CD4-positive, alpha-beta T cell treated with Interferon alpha-2 for 1 hour (primary cell): ENCODE data around the gene ZNF653.
A peak's percentile ranks its signal among the peaks of the same experiment; 100 is the strongest.
"Not testable (repeated sequence)": the region's sequence is repeated elsewhere in the genome, so short reads cannot be mapped to it uniquely, and the experiment has no call there.

ENCODE experiments used
- DNase-seq, 2 donors: peaks; one replicate each; pipeline ENCODE4 v3.0.0-alpha.2; 2020 to 2022

The ZNF653 gene

DNA sequence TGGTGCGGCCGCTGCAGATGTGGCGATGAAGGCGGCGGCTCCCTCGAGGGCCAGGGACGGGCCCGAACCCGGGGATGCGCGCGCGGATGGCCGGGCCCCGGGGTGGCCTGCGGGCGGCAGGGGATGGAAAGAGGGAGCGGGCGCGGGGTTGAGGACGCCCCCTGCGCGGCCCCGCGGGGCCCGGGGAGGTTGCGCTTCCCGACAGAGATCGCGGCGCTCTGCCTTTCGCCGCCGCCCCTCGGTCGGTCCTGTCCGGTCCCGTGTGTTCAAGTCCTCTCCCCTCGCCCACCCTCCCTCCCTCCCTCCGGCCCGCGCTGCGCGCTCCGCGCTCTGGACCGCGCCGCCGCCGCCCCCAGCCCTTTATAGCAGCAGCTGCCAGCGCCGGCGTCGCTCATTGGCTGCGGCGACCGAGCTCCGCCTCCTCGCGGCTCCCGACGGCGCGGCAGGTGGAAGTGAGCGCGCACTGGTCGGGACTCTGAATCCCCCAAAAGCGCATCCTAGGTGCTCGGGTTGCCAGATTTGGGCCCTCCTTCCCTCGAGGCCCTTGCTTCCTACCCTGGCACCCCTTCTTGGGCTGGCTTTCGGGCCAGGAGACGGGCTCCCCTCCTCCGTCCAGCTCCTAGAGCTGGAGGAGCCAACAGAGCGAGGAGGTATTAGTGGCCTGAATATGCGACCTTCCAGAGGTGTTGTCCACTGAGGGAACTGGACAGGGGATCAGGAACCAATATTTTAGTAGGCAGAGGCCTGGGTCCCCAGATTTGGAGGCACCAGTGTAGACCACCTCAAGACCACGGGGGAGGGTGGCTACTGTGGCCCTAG is 24.7 kb downstream of the ZNF653 start, which contains the start of gene ELAVL3:
ELAVL3 (minus strand) TSS at position 332 of the 819 bp plus-strand sequence. CDS start 438 bp downstream, outside the sequence.
- no peak for DNase-seq

DNA sequence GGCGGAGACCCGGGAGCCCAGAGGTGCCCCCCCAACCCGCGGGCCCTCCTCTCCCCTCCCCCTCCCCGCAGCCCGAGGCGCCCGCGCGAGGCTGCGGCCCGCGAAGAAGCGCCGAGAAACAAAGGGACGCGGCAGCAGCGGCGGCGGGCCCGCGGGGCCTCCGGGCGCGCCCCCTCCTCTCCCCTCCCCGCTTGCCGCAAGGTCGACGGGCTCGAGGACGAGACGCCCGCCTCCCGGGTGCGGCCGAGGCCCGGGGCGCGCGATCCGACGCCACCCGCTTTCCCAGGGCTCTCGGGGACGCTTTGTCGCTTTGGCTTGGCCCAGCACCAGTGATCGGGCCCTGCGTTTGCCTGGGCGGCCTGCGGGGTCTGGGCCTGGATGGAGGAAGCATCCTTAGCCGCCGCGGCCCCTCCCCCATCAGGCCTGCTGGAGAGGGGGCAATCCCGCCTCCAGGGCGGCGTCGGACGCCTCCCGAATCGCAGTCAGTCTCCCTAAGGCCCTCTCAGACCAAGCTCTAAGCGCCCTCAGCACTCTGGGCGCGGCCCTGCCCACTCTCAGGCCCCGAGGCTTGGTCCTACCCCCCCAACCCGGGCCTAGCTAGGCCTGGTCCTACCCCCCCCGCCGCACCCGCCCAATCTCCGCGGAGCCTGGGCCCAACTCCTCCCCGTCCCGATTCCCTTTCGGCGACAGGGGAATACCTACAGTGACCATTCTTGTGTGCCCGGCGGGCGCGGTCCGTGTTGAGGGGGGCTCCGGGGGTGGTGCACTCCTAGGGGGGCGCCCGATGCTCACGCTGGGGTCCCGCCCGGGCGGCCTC is 25.5 kb downstream of the ZNF653 start:
- no peak for DNase-seq

DNA sequence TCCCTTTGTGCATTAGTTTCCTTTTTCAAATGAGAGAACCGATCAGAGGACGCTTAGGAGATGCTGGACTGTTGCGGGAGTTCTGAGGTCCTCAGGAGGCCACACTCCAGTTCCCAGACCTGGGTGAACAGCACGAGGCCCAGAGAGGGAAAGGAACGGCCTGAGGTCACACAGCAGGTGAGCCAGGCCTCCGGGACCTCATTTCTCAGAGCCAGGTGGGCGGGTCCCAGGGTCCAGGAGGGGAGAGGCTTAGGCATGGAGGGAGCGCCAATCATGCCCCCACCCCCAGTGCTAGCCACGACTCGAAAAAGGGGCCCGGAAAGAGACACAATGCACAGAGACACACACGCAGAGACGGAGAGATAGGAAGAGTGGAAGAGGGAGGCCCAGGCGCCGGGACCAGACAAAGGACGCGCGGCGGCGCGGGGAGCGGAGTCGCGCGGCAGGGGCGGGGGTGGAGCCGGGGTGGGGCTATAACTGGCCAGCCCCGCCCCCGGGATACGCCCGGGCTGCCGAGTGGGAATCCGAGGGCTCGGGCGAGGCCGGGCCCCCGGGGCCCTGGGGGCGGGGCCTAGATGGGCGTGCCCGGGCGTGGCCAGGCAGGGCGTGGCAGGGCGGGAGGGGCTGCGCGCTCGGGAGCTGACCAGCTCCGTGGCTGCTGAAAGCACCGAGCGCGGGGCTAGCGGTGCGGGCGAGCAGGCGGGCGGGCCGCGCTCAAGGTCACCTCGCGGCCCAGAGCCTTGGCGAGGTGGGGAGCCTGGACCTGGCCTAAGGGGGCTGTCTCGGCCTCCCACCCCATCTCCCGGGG is 26.3 kb downstream of the ZNF653 start:
- peak in 1 of 2 donors; percentile 24 for DNase-seq

- no peak for DNase-seq
Measured at GRCh38 chr19:11478167-11479089, 27.2 kb downstream of the ZNF653 start.

GRCh38 chr19:11475861-11476260 is 29.8 kb downstream of the ZNF653 start:
- DNase-seq: no peak

- DNase-seq: not testable (repeated sequence)
Measured at GRCh38 chr19:11475343-11475742, 30.3 kb downstream of the ZNF653 start.

GRCh38 chr19:11473725-11474124 is 31.9 kb downstream of the ZNF653 start:
- no peak for DNase-seq

DNA sequence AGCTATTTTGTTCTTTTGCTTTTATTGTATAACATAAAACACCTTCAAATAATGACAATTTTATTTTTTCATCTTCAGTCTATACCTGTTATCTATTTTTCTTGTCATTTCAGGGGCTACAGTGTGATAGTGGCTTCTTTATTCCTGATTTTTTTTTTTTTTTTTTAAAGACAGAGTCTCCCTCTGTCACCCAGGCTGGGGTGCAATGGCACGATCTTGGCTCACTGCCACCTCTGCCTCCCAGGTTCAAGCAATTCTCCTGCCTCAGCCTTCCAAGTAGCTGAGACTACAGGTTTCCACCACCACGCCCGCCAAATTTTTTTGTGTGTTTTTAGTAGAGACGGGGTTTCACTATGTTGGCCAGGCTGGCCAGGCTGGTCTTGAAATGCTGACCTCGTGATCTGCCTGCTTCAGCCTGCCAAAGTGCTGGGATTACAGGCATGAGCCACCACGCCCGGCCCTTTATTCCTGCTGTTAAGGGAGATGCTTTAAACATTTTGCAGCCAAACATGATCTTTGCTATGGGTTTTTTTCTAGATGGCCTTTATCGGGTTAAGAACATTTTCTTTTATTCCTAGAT is 37.3 kb downstream of the ZNF653 start:
- DNase-seq: not testable (repeated sequence)

DNA sequence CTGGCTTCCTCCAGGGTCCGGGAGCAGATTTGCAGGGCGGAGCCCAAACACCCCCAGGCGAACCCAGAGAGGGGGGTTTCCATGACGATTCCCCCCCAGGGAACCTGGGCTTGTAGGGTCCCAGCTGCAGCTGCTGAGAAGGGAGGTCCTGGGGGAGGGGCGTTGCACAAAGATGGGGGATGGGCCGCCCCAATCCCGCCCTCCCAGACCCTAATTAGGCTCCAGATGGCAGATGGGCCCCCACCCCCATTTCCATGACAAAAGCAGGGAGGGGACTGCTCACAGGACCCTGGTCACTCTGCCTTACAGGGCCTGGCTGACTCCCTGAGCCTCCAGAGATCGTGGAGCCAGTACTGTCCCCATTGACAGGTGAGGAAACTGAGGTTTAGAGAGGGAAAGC is 40.0 kb downstream of the ZNF653 start:
- DNase-seq: no peak

DNA sequence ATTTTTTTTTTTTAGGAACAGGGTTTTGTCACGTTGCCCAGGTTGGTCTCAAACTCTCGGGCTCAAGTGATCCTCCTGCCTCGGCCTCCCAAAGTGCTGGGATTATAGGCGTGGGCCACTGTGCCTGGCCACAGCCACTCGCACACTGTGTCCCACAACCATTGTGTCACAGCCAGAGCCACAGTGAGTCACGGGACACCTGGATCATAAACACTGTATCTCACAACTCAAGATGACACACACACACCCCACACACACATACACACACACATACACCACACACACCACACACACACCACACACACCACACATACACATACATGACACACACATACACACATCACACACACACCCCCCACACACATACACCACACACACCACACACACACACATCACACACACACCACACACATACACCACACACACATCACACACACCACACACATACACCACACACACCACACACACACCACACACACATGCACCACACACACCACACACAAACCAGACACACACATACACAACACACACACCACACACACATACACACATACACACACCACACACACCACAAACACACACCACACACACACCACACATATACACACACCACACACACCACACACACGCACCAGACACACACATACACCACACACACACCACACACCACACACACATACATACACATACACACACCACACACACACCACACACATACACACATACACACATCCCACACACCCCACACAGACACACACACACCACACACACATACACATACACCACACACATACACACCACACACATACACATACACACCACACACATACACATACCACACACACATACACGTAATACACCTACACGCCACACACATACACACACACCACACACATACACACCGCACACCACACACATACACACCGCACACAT is 41.0 kb downstream of the ZNF653 start:
- no peak for DNase-seq

DNA sequence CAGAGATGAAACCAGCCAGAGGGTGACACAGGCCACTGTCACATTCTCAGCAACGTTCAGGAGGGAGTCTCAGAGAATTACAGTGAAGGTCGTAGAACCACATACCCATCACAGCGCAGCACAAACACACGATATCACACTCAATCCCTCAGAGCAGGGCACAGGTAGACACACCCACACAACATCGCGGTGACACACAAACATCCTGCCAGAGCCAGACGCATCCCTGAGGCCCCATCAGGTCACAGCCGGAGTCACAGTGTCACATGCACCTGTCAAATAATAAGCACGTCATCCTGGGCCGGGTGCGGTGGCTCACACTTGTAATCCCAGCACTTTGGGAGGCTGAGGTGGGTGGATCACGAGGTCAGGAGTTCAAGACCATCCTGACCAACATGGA is 42.2 kb downstream of the ZNF653 start:
- peak in 1 of 2 donors; percentile 23 for DNase-seq

- no peak for DNase-seq
Measured at GRCh38 chr19:11461453-11461852, 44.2 kb downstream of the ZNF653 start.

DNA sequence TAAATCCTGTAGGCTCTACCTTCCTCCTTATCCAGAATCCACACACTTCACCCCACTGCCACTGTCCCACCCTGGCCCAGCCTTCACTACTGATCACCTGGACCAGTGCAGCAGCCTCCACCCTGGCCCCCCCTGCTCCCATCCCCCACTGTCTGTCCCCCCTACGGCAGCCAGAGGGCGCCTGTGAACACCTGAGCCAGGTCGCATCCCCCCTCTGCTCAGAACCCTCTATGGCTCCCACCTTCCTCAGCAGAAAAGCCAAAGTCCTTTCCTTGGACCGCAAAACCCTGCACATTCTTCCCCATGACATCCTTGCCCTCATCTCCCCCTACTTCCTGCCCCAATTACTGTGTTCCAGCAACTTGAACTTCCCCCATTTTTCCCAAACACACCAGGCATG is 45.4 kb downstream of the ZNF653 start:
- DNase-seq: no peak

DNA sequence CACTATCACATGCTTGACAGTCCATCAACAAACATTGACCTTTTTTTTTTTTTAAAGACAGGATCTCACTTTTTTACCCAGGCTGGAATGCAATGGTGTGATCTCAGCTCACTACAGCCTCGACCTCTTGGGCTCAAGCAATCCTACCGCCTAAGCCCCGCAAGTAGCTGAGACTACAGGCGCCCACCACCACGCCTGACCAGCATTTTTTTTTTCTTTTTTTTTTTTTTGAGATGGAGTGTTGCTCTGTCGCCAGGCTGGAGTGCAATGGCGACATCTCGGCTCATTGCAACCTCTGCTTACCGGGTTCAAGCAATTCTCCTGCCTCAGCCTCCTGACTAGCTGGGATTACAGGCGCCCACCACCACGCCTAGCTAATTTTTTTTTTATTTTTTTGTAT is 46.7 kb downstream of the ZNF653 start:
- not testable (repeated sequence) for DNase-seq

DNA sequence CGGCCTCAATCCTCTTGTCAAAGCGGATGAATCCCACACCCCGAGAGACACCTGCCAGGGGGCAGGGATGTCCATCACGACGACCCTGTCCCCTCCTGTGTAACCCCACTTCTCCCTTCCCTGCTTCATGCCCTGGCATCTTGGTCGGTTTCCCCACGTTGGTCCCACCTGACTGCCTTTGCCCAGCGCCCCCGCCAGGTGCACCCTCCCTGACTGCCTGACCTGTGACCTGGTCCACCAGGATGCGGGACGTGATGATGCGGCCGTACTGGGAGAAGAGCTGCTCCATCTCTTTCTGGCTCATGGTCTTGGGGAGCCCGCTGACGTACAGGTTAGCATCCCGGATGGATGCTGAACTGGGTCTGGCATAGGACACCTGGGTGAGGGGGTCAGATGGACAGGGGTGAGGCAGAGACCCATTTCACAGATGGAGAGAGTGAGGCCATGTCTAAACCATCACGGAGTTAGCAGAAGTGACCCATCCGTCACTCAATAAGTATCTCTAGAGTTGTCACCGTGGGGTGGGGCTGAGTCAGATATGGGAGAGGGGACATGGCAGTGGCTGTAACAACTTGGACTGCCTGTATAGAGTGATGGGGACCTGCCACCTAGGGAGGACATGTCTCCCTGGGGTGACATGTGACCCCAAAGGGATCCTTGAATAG is 47.3 kb downstream of the ZNF653 start:
- no peak for DNase-seq

DNA sequence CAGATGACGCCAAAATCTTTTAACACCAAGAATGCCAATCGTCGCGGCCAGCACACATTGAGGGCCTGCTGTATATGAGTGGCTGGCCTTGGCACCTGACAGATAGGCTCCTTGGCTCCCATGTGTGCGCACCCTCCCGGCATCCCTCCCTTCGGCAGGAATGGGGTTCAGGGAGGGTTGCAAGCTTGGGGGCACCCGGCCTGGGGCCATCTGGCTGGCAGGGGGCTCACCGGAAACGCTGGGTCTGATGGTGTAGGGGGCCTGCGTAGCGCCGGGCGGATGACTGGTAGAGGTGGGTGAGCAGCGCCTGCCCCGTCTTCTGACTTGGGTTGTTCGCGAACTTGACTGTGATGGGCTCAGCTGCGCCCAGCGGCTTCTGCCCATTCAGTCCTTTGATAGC is 47.8 kb downstream of the ZNF653 start:
- DNase-seq: no peak

DNA sequence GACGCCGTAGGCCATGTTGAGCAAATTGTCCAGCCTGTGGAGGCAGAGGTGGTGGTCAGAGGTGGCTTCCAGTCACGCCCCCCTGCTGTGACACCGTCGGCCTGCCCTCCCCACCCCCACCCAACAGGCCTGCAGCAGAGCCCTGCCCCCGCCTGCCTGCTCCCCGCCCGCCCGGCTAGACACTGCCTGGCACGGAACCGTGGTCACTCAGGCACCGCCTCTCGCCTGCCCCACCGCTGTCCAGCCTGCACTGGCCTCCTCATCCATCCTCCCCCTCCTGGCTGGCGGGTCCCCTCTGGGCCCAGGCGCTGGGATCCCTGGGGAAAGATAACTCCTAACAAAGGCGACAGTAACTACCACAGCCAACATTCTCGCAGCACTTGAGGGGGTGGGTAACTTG is 48.5 kb downstream of the ZNF653 start:
- DNase-seq: no peak

DNA sequence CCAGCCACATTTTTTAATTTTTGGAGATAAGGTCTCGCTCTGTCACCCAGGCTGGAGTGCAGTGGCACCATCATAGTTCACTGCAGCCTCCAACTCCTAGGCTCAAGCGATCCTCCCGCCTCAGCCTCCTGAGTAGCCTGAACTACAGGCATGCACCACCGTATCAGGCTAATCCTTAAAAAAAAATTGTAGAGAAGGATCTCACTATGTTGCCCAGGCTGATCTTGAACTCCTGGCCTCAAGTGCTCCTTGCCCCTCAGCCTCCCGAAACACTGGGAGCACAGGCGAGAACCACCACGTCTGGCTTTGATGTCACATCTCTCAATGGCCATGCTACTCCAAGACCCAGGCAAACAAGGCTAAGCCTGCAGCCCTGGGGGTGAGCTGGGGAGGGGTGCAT is 49.0 kb downstream of the ZNF653 start:
- DNase-seq: no peak

DNA sequence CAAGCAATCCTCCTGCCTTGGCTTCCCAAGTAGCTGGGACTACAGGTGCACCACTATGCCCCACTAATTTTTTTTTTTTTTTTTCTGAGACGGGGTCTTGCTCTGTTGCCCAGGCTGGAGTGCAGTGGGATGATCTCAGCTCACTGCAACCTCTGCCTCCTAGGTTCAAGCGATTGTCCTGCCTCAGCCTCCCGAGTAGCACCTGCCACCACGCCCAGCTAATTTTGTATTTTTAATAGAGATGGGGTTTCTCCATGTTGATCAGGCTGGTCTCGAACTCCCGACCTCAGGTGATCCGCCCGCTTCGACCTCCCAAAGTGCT is 50.4 kb downstream of the ZNF653 start:
- DNase-seq: not testable (repeated sequence)
